H9 (cell line): ENCODE data around the gene STAB2. TPM values are rescaled to one million over a fixed set of nuclear protein-coding genes. Genes with fewer than 3 reads are reported as not detected.

ENCODE experiments used
- DNase-seq: peaks from one replicate; pipeline ENCODE4 v3.0.0-alpha.2; 2017
- H2AFZ ChIP-seq: one replicate; pipeline ENCODE4 v1.6.1; 2013; ENCODE audit warnings: mild to moderate bottlenecking, low read length, control low read depth, moderate library complexity
- H2AK5ac ChIP-seq: 2 replicates; pipeline ENCODE4 v1.6.1; 2013; ENCODE audit warnings: low read length, control low read depth, mixed read lengths; ENCODE audit not compliant: insufficient read length
- H2BK120ac ChIP-seq: one replicate; pipeline ENCODE4 v1.6.1; 2013; ENCODE audit warnings: low read depth, mild to moderate bottlenecking, low read length, control low read depth, inconsistent platforms; ENCODE audit not compliant: poor library complexity, severe bottlenecking
- H2BK12ac ChIP-seq: 2 replicates; pipeline ENCODE4 v1.6.1; 2013; ENCODE audit warnings: low read length, control low read depth, mixed read lengths, low read depth; ENCODE audit not compliant: insufficient read length
- H2BK15ac ChIP-seq: 2 replicates; pipeline ENCODE4 v1.6.1; 2013; ENCODE audit warnings: low read depth, low read length, control low read depth
- H2BK20ac ChIP-seq: one replicate; pipeline ENCODE4 v1.6.1; 2013; ENCODE audit warnings: low read depth, mild to moderate bottlenecking, low read length, control low read depth, inconsistent platforms; ENCODE audit not compliant: poor library complexity, severe bottlenecking
- H2BK5ac ChIP-seq: 2 replicates; pipeline ENCODE4 v1.6.1; 2013; ENCODE audit warnings: low read length, control low read depth, mixed read lengths; ENCODE audit not compliant: insufficient read length
- H3K14ac ChIP-seq: 2 replicates; pipeline ENCODE4 v1.6.1; 2013; ENCODE audit warnings: low read length, control low read depth; ENCODE audit not compliant: insufficient read depth
- H3K18ac ChIP-seq: 2 replicates; pipeline ENCODE4 v1.6.1; 2013; ENCODE audit warnings: low read depth, mild to moderate bottlenecking, mixed read lengths, low read length, control low read depth; ENCODE audit not compliant: insufficient read length
- H3K23ac ChIP-seq: 2 replicates; pipeline ENCODE4 v1.6.1; 2013; ENCODE audit warnings: low read length, control low read depth, mixed read lengths, low read depth; ENCODE audit not compliant: insufficient read length
- H3K23me2 ChIP-seq: 2 replicates; pipeline ENCODE4 v1.6.1; 2013; ENCODE audit warnings: low read depth, mild to moderate bottlenecking, mixed read lengths, low read length, control low read depth; ENCODE audit not compliant: insufficient read length, poor library complexity, severe bottlenecking
- H3K27ac ChIP-seq: 2 replicates; pipeline ENCODE4 v1.5.1; 2013; ENCODE audit warnings: low read length, control low read depth, mixed read lengths, low read depth; ENCODE audit not compliant: insufficient read length
- H3K27me3 ChIP-seq: 2 replicates; pipeline ENCODE4 v1.6.1; 2013; ENCODE audit warnings: low read length, control low read depth, inconsistent platforms; ENCODE audit not compliant: insufficient read depth
- H3K4ac ChIP-seq: 2 replicates; pipeline ENCODE4 v1.6.1; 2013; ENCODE audit warnings: low read depth, mild to moderate bottlenecking, control low read depth, inconsistent platforms, low read length, moderate library complexity
- H3K4me1 ChIP-seq: 2 replicates; pipeline ENCODE4 v1.6.1; 2013; ENCODE audit warnings: low read length, control low read depth, inconsistent platforms; ENCODE audit not compliant: insufficient read depth
- H3K4me2 ChIP-seq: 2 replicates; pipeline ENCODE4 v1.6.1; 2013; ENCODE audit warnings: low read length, control low read depth, mixed read lengths; ENCODE audit not compliant: insufficient read length, insufficient read depth
- H3K56ac ChIP-seq: 2 replicates; pipeline ENCODE4 v1.6.1; 2013; ENCODE audit warnings: low read depth, mild to moderate bottlenecking, mixed read lengths, low read length, control low read depth; ENCODE audit not compliant: insufficient read length
- H3K79me1 ChIP-seq: 2 replicates; pipeline ENCODE4 v1.6.1; 2013; ENCODE audit warnings: low read depth, mild to moderate bottlenecking, moderate library complexity, low read length, control low read depth, inconsistent platforms; ENCODE audit not compliant: insufficient read depth, poor library complexity, severe bottlenecking
- H3K79me2 ChIP-seq: 2 replicates; pipeline ENCODE4 v1.6.1; 2013; ENCODE audit warnings: low read length, control low read depth, inconsistent platforms; ENCODE audit not compliant: insufficient read depth
- H3K9ac ChIP-seq: 2 replicates; pipeline ENCODE4 v1.6.1; 2013; ENCODE audit warnings: low read length, control low read depth, mixed read lengths; ENCODE audit not compliant: insufficient read length; ENCODE audit errors: extremely low read depth
- H3K9me3 ChIP-seq: one replicate; pipeline ENCODE4 v1.6.1; 2013; ENCODE audit warnings: low read depth, low read length, inconsistent platforms; ENCODE audit not compliant: control insufficient read depth
- H3T11ph ChIP-seq: one replicate; pipeline ENCODE4 v1.6.1; 2013; ENCODE audit warnings: mild to moderate bottlenecking, low read length, control low read depth, inconsistent platforms
- H4K20me1 ChIP-seq: one replicate; pipeline ENCODE4 v1.6.1; 2013; ENCODE audit not compliant: control insufficient read depth, insufficient read length, insufficient read depth
- H4K5ac ChIP-seq: 2 replicates; pipeline ENCODE4 v1.6.1; 2013; ENCODE audit warnings: low read depth, mild to moderate bottlenecking, mixed read lengths, low read length, control low read depth; ENCODE audit not compliant: insufficient read length
- H4K8ac ChIP-seq: replicated peaks from 2 replicates; pipeline ENCODE4 v1.6.1; 2013; ENCODE audit warnings: low read length, control low read depth, mixed read lengths, low read depth; ENCODE audit not compliant: insufficient read length
- H4K91ac ChIP-seq: 2 replicates; pipeline ENCODE4 v1.6.1; 2013; ENCODE audit warnings: low read depth, mild to moderate bottlenecking, moderate library complexity, mixed read lengths, low read length, control low read depth; ENCODE audit not compliant: insufficient read length
- H3K27ac Mint-ChIP-seq, 3 experiments: 2 replicates in 2 of 3; 3 replicates in 1 of 3; pipeline ENCODE4 v1.8.0; 2020 to 2021; ENCODE audit warnings: mixed read lengths in 3 of 3, mild to moderate bottlenecking in 1 of 3, moderate library complexity in 1 of 3
- H3K27me3 Mint-ChIP-seq: 2 replicates; pipeline ENCODE4 v1.8.0; 2021; ENCODE audit warnings: low read depth, mild to moderate bottlenecking, moderate library complexity, mixed read lengths
- H3K36me3 Mint-ChIP-seq, 3 experiments: 2 replicates in 2 of 3; 3 replicates in 1 of 3; pipeline ENCODE4 v1.8.0; 2020 to 2021; ENCODE audit warnings: low read depth in 3 of 3, mixed read lengths in 3 of 3; ENCODE audit not compliant: insufficient read depth in 1 of 3
- H3K4me1 Mint-ChIP-seq, 2 experiments: 2 replicates each; pipeline ENCODE4 v1.8.0; 2020; ENCODE audit warnings: mixed read lengths in 2 of 2
- H3K4me3 Mint-ChIP-seq, 2 experiments: 2 replicates in 1 of 2; 3 replicates in 1 of 2; pipeline ENCODE4 v1.8.0; 2020 to 2021; ENCODE audit warnings: mild to moderate bottlenecking in 2 of 2, mixed read lengths in 2 of 2, moderate library complexity in 1 of 2
- H3K9me3 Mint-ChIP-seq, 2 experiments: 2 replicates in 1 of 2; 3 replicates in 1 of 2; pipeline ENCODE4 v1.8.0; 2020; ENCODE audit warnings: mild to moderate bottlenecking in 2 of 2, mixed read lengths in 2 of 2, moderate library complexity in 1 of 2
- CTCF ChIP-seq: fragments of 200-600 bp; sonication (generic); conservative IDR thresholded peaks from 3 replicates; pipeline ENCODE4 v1.8.0; 2021; ENCODE audit warnings: antibody characterized with exemption, mild to moderate bottlenecking
- WGBS: extraction: QIAGEN DNeasy Blood & Tissue Kit; methylation state at CpG from one replicate; pipeline ENCODE4 v1.1.7; 2013; ENCODE audit warnings: missing lambda C conversion rate, low lambda C conversion rate, mixed read lengths; ENCODE audit not compliant: insufficient read length; ENCODE audit errors: extremely low coverage; 5-methylcytosine and 5-hydroxymethylcytosine counted together
- total RNA-seq: library from RNA; stranded (reverse); gene quantifications from 2 replicates; pipeline ENCODE4 v1.2.1, GENCODE V29; 2021

The STAB2 gene
- total RNA-seq, 1 experiment from 2014 or later: 0.02 TPM

DNA sequence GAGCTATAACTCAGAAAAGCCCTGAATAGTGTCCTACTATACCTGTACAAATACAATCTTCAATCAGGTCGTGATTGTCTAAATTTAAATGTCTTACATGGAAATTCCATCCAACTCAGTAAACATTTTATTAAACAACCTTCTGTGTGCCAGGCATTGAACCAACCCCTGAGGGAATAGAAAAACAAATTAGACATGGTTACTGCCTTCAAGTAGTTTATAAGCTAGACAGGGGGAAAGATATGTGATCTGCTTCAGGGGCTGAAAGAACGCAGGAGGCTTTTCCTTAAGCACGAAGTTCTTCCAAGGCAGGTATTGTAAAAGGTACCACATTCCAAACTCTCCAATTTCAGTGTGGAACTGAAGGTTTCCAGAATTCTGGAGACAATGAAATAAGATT lies 39.7 kb upstream of the STAB2 start:
- H2BK5ac ChIP-seq: no peak overlapping the region
- no peaks in the 10 kb centered on the region for H3K79me2 ChIP-seq
- H3K4me2 ChIP-seq: no peak overlapping the region
- no peak overlapping the region for H3K4ac ChIP-seq
- H3K23me2 ChIP-seq: no peaks in the 10 kb centered on the region
- H2BK12ac ChIP-seq: no peak overlapping the region
- Mint-ChIP-seq H3K27me3 (peaks cover 2% of the 10 kb centered on the region; the same call in 1 of the 2 replicates), H3K36me3 (peaks cover 0 to 9% (median 0%) of the 10 kb centered on the region in 3 experiments; a peak in 2 of 7 replicates), H3K9me3 (peaks cover 6% of the 10 kb centered on the region in 2 experiments; a peak in 4 of 5 replicates), H3K27ac (no peak overlapping the region), H3K4me1 (peaks cover 0 to 3% of the 10 kb centered on the region in 2 experiments; a peak in 1 of 4 replicates), H3K4me3 (no peak overlapping the region)
- WGBS: no CpG with 5 or more reads among the region's 3 CpGs
- no peaks in the 10 kb centered on the region for H3K4me1 ChIP-seq
- no peak overlapping the region for H3K18ac ChIP-seq
- H3K9ac ChIP-seq: no peak overlapping the region
- H3K27ac ChIP-seq: no peak overlapping the region
- H4K5ac ChIP-seq: no peak overlapping the region
- H3K56ac ChIP-seq: no peak overlapping the region
- H2AK5ac ChIP-seq: no peak overlapping the region
- H4K8ac ChIP-seq: no peak overlapping the region
- H2AFZ ChIP-seq: no peak overlapping the region
- no peaks in the 10 kb centered on the region for H4K20me1 ChIP-seq
- TF ChIP-seq CTCF: no peak
- no peak overlapping the region for H4K91ac ChIP-seq
- no peak for DNase-seq
- no peak overlapping the region for H2BK15ac ChIP-seq
- no peak overlapping the region for H3T11ph ChIP-seq
- H3K9me3 ChIP-seq: no peaks in the 10 kb centered on the region
- H2BK120ac ChIP-seq: no peak overlapping the region
- H2BK20ac ChIP-seq: no peak overlapping the region
- no peaks in the 10 kb centered on the region for H3K79me1 ChIP-seq
- H3K14ac ChIP-seq: no peak overlapping the region
- H3K23ac ChIP-seq: no peak overlapping the region
- no peaks in the 10 kb centered on the region for H3K27me3 ChIP-seq
